ENCODE measurements around the gene ETV7. TPM values are rescaled to one million over a fixed set of nuclear protein-coding genes. Genes with fewer than 3 reads are reported as not detected.

The ETV7 gene
- total and polyA plus RNA-seq, 2 experiments from 2014 or later: 0.47 to 1.2 TPM

- Histone ChIP-seq H3K4me3 (no peak overlapping the region), H3K4me1 (ENCODE audit: insufficient read depth) (peaks cover 4% of the 10 kb centered on the region; the same call in 1 of the 2 replicates), H3K27me3 (ENCODE audit: insufficient read depth) (no peaks in the 10 kb centered on the region), H3K9me2 (ENCODE audit: insufficient read depth) (no peaks in the 10 kb centered on the region), H3F3A (replicated peaks; ENCODE audit: low read depth) (no peaks in the 10 kb centered on the region), H4K20me1 (replicated peaks; ENCODE audit: insufficient read depth) (no peaks in the 10 kb centered on the region), H3K4me2 (no peak overlapping the region), H3K27ac (ENCODE audit: low read depth) (no peak overlapping the region), H2AFZ (no peak overlapping the region), H3K36me3 (ENCODE audit: insufficient read depth) (no peaks in the 10 kb centered on the region), H3K79me2 (replicated peaks; ENCODE audit: insufficient read depth) (no peaks in the 10 kb centered on the region)
- no peak for TF ChIP-seq NANOG (IDR thresholded peaks at IDR 0.05; ENCODE audit: borderline replicate concordance)
- TF ChIP-seq CREB1 (CRISPR knock-in tag; IDR thresholded peaks at IDR 0.05; ENCODE audit: low read depth): no peak
- TF ChIP-seq EZH2 (IDR thresholded peaks at IDR 0.05; ENCODE audit: low read depth, unreplicated experiment): no peak
- TF ChIP-seq POLR2AphosphoS5 (IDR thresholded peaks at IDR 0.05; ENCODE audit: low read depth): no peak
- TF ChIP-seq, protein P1, sequence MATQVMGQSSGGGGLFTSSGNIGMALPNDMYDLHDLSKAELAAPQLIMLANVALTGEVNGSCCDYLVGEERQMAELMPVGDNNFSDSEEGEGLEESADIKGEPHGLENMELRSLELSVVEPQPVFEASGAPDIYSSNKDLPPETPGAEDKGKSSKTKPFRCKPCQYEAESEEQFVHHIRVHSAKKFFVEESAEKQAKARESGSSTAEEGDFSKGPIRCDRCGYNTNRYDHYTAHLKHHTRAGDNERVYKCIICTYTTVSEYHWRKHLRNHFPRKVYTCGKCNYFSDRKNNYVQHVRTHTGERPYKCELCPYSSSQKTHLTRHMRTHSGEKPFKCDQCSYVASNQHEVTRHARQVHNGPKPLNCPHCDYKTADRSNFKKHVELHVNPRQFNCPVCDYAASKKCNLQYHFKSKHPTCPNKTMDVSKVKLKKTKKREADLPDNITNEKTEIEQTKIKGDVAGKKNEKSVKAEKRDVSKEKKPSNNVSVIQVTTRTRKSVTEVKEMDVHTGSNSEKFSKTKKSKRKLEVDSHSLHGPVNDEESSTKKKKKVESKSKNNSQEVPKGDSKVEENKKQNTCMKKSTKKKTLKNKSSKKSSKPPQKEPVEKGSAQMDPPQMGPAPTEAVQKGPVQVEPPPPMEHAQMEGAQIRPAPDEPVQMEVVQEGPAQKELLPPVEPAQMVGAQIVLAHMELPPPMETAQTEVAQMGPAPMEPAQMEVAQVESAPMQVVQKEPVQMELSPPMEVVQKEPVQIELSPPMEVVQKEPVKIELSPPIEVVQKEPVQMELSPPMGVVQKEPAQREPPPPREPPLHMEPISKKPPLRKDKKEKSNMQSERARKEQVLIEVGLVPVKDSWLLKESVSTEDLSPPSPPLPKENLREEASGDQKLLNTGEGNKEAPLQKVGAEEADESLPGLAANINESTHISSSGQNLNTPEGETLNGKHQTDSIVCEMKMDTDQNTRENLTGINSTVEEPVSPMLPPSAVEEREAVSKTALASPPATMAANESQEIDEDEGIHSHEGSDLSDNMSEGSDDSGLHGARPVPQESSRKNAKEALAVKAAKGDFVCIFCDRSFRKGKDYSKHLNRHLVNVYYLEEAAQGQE (IDR thresholded peaks at IDR 0.05; ENCODE audit: unreplicated experiment): no peak
- no peak for TF ChIP-seq JUNB (IDR thresholded peaks at IDR 0.05; ENCODE audit: unreplicated experiment)
- Mint-ChIP-seq H3K4me3 (no peak overlapping the region), H3K27me3 (ENCODE audit: insufficient read depth, low read depth, poor library complexity) (peaks cover 9% of the 10 kb centered on the region), H3K27ac (no peak overlapping the region), H3K4me1 (peaks cover 27% of the 10 kb centered on the region), H3K9me3 (no peaks in the 10 kb centered on the region), H3K36me3 (ENCODE audit: low read depth) (no peaks in the 10 kb centered on the region)
- no peak for ATAC-seq
- DNase-seq (ENCODE audit: low spot score): no peak
Observed at GRCh38 chr6:36322591-36322990, 64.9 kb downstream of the ETV7 start.

- no peak overlapping the region for H3K27ac ChIP-seq (ENCODE audit: low read depth)
- Mint-ChIP-seq H3K27me3 (ENCODE audit: insufficient read depth, low read depth, poor library complexity) (peaks cover 4% of the 10 kb centered on the region), H3K4me1 (peaks cover 7% of the 10 kb centered on the region; the same call in 2 of the 3 replicates), H3K4me3 (no peak overlapping the region), H3K36me3 (ENCODE audit: low read depth) (no peaks in the 10 kb centered on the region), H3K9me3 (no peaks in the 10 kb centered on the region), H3K27ac (no peak overlapping the region)
- ATAC-seq (no peak; the same call in 2 of the 3 replicates), DNase-seq (ENCODE audit: low spot score) (no peak)
- H3K79me2 ChIP-seq (replicated peaks; ENCODE audit: insufficient read depth): no peaks in the 10 kb centered on the region
- no peaks in the 10 kb centered on the region for H3F3A ChIP-seq (replicated peaks; ENCODE audit: low read depth)
- no peak overlapping the region; the same call in 1 of the 2 replicates for H2AFZ ChIP-seq
- H3K36me3 ChIP-seq (ENCODE audit: insufficient read depth): no peaks in the 10 kb centered on the region
- no peak overlapping the region for H3K4me3 ChIP-seq
- H3K4me2 ChIP-seq: no peak overlapping the region
- peaks cover 4% of the 10 kb centered on the region; the same call in 1 of the 2 replicates for H3K4me1 ChIP-seq (ENCODE audit: insufficient read depth)
- H3K9me2 ChIP-seq (ENCODE audit: insufficient read depth): no peaks in the 10 kb centered on the region
- no peaks in the 10 kb centered on the region for H3K27me3 ChIP-seq (ENCODE audit: insufficient read depth)
- no peaks in the 10 kb centered on the region for H4K20me1 ChIP-seq (replicated peaks; ENCODE audit: insufficient read depth)
- TF ChIP-seq CREB1 (CRISPR knock-in tag; IDR thresholded peaks at IDR 0.05; ENCODE audit: low read depth): no peak
- no peak for TF ChIP-seq POLR2AphosphoS5 (IDR thresholded peaks at IDR 0.05; ENCODE audit: low read depth)
- no peak for TF ChIP-seq NANOG (IDR thresholded peaks at IDR 0.05; ENCODE audit: borderline replicate concordance)
- TF ChIP-seq STAT1 (IDR thresholded peaks at IDR 0.05; ENCODE audit: unreplicated experiment): no peak
- TF ChIP-seq, protein P2, sequence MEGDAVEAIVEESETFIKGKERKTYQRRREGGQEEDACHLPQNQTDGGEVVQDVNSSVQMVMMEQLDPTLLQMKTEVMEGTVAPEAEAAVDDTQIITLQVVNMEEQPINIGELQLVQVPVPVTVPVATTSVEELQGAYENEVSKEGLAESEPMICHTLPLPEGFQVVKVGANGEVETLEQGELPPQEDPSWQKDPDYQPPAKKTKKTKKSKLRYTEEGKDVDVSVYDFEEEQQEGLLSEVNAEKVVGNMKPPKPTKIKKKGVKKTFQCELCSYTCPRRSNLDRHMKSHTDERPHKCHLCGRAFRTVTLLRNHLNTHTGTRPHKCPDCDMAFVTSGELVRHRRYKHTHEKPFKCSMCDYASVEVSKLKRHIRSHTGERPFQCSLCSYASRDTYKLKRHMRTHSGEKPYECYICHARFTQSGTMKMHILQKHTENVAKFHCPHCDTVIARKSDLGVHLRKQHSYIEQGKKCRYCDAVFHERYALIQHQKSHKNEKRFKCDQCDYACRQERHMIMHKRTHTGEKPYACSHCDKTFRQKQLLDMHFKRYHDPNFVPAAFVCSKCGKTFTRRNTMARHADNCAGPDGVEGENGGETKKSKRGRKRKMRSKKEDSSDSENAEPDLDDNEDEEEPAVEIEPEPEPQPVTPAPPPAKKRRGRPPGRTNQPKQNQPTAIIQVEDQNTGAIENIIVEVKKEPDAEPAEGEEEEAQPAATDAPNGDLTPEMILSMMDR (conservative IDR thresholded peaks at IDR 0.05; ENCODE audit: low read depth in 2 of 2): no peak
- no peak for TF ChIP-seq EZH2phosphoT487 (IDR thresholded peaks at IDR 0.05; ENCODE audit: unreplicated experiment)
- TF ChIP-seq ZNF114 (CRISPR knock-in tag; IDR thresholded peaks at IDR 0.05): no peak
- no peak for TF ChIP-seq ZNF331 (CRISPR knock-in tag; IDR thresholded peaks at IDR 0.05; ENCODE audit: low read depth)
Observed at GRCh38 chr6:36320475-36320874, 67.0 kb downstream of the ETV7 start.
